ENCODE results near the gene DLG2.

- TF ChIP-seq CEBPB (IDR thresholded peaks at IDR 0.05) = no peak
- TF ChIP-seq MAX (IDR thresholded peaks at IDR 0.05) = no peak
- TF ChIP-seq EP300 (IDR thresholded peaks at IDR 0.05; ENCODE audit: borderline replicate concordance) = no peak
- TF ChIP-seq USF1 (IDR thresholded peaks at IDR 0.05) = no peak
- TF ChIP-seq REST (IDR thresholded peaks at IDR 0.05; ENCODE audit: low read depth) = no peak
- TF ChIP-seq FOXM1 (IDR thresholded peaks at IDR 0.05; ENCODE audit: borderline replicate concordance, low read depth) = no peak
- no peak for TF ChIP-seq ZBTB7A (IDR thresholded peaks at IDR 0.05; ENCODE audit: low read depth)
- TF ChIP-seq TAF1 (IDR thresholded peaks at IDR 0.05; ENCODE audit: low read depth) = no peak
- no peak for TF ChIP-seq EGR1 (IDR thresholded peaks at IDR 0.05)
- TF ChIP-seq NFIC (IDR thresholded peaks at IDR 0.05) = no peak
- no peak for TF ChIP-seq CREB1 (IDR thresholded peaks at IDR 0.05; ENCODE audit: low read depth)
- no peak for TF ChIP-seq TEAD4 (IDR thresholded peaks at IDR 0.05)
- TF ChIP-seq RAD21 (IDR thresholded peaks at IDR 0.05; ENCODE audit: low read depth) = no peak
Measured at GRCh38 chr11:84471501-84471900, 1155.6 kb downstream of the DLG2 start.
